ENCODE data around the gene ARSI.

GRCh38 chr5:150247726-150248125 lies 55.0 kb downstream of the ARSI start:
- TF ChIP-seq CTCF (IDR thresholded peaks at IDR 0.05; ENCODE audit: insufficient read depth, low read length, poor library complexity, severe bottlenecking), result no peak
- no peak for TF ChIP-seq EZH2phosphoT487 (conservative IDR thresholded peaks at IDR 0.05; ENCODE audit: low read length)

All from SU-DHL-6 (cell line).